Prostate gland (tissue), 2 donors: ENCODE data around the gene PRR12. TPM values are rescaled to one million over a fixed set of nuclear protein-coding genes. Genes with fewer than 3 reads are reported as not detected.

Experiments used
- DNase-seq: peaks from one replicate; pipeline ENCODE4 v3.0.0-alpha.2; 2019; ENCODE audit warnings: low spot score
- H3K27ac ChIP-seq, 2 donors: fragments of 200-600 bp; sonication (generic); 2 replicates each; pipeline ENCODE4 v1.5.1; 2017 to 2019
- H3K27me3 ChIP-seq: fragments of 200-600 bp; sonication (generic); replicated peaks from 2 replicates; pipeline ENCODE4 v1.5.1; 2019; ENCODE audit not compliant: insufficient read depth
- H3K36me3 ChIP-seq, 2 donors: fragments of 200-600 bp; sonication (generic); 1 replicate in 1 of 2; 2 replicates in 1 of 2; pipeline versions ENCODE4 v1.5.1 to v1.8.1; 2017 to 2019
- H3K4me1 ChIP-seq: fragments of 200-600 bp; sonication (generic); replicated peaks from 2 replicates; pipeline ENCODE4 v1.5.1; 2019
- H3K4me3 ChIP-seq, 2 donors: fragments of 200-600 bp; sonication (generic); 2 replicates each; pipeline ENCODE4 v1.5.1; 2017 to 2019
- H3K9me3 ChIP-seq: fragments of 200-600 bp; sonication (generic); 2 replicates; pipeline ENCODE4 v1.5.1; 2017
- CTCF ChIP-seq, 4 experiments: fragments of 200-600 bp in 2 of 4; fragments of 450-650 bp in 2 of 4; sonication (generic) in 2 of 4; IDR thresholded peaks; 1 replicate in 3 of 4; 2 replicates in 1 of 4; pipeline ENCODE4 v1.5.1; 2016 to 2019; ENCODE audit warnings: antibody characterized with exemption in 4 of 4, mild to moderate bottlenecking in 2 of 4, moderate library complexity in 2 of 4
- POLR2A ChIP-seq: fragments of 450-650 bp; IDR thresholded peaks from one replicate; pipeline ENCODE4 v1.6.1; 2016; ENCODE audit warnings: antibody characterized with exemption, mild to moderate bottlenecking
- POLR2AphosphoS5 ChIP-seq: sonication (generic); formaldehyde crosslinking; IDR thresholded peaks from one replicate; pipeline ENCODE4 v1.6.1; 2017; ENCODE audit warnings: antibody characterized with exemption
- WGBS: methylation state at CpG from one replicate; pipeline ENCODE4 v1.1.5; 2018; 5-methylcytosine and 5-hydroxymethylcytosine counted together
- intact Hi-C: fragments of 100-400 bp; cut with DNase I; formaldehyde crosslinking; loops from one replicate; pipeline ENCODE4 v1.14.2; 2022
- total RNA-seq, 2 donors: library from RNA; depleted of rRNA; stranded (reverse); fragments of >200 nt; gene quantifications; one replicate each; pipeline ENCODE4 v1.1.0, GENCODE V29; 2016

Gene PRR12
- total RNA-seq, 2 donors from 2014 or later = 24.0 to 41.9 TPM

GRCh38 chr19:49579947-49580263, 11.1 kb upstream of the PRR12 start:
- Histone ChIP-seq H3K36me3 (no peaks in the 10 kb centered on the region), H3K4me1 (no peaks in the 10 kb centered on the region), H3K9me3 (no peaks in the 10 kb centered on the region), H3K27me3 (no peaks in the 10 kb centered on the region), H3K27ac (peak overlapping the region; percentile 71 to 74), H3K4me3 (peak overlapping the region; percentile 48 to 63)
- intact Hi-C loops = no loop called here
- DNase-seq = no peak
- 1% methylated on average over 8 of the region's 8 CpGs for WGBS
- no peak for TF ChIP-seq POLR2A

- Histone ChIP-seq H3K4me1 (no peaks in the 10 kb centered on the region), H3K36me3 (no peaks in the 10 kb centered on the region), H3K4me3 (peak within 1 kb of the TSS; percentile 48 to 63), H3K27me3 (no peaks in the 10 kb centered on the region), H3K27ac (peak within 1 kb of the TSS; percentile 71 to 74), H3K9me3 (no peaks in the 10 kb centered on the region)
- WGBS = 3% methylated on average over 31 of the region's 31 CpGs
- DNase-seq = peak; percentile 95
- TF ChIP-seq POLR2A (peak; percentile 93), CTCF (IDR thresholded peaks at IDR 0.05) (peak in 2 of 4 experiments; percentile 29 to 43), POLR2AphosphoS5 (peak; percentile 100)
- intact Hi-C loops = no loop called here
Measured at GRCh38 chr19:49580264-49581006, 10.5 kb upstream of the PRR12 start, which contains the start of gene NOSIP. Gene NOSIP, minus strand, starts transcription at chr19:49580556. Its CDS starts 19,865 bp downstream, at chr19:49560691.

- peak; percentile 51 for DNase-seq
- H3K4me1 ChIP-seq = no peaks in the 10 kb centered on the region
- H3K27ac ChIP-seq = peak within 1 kb of the TSS; percentile 71 to 74
- intact Hi-C loops = no loop called here
- WGBS = 19% methylated on average over 15 of the region's 15 CpGs
- no peak for TF ChIP-seq POLR2AphosphoS5
- TF ChIP-seq CTCF (IDR thresholded peaks at IDR 0.05) = no peak
- no peak for TF ChIP-seq POLR2A
- no peaks in the 10 kb centered on the region for H3K9me3 ChIP-seq
- H3K4me3 ChIP-seq = peak within 1 kb of the TSS; percentile 48 to 63
- H3K27me3 ChIP-seq = no peaks in the 10 kb centered on the region
- no peaks in the 10 kb centered on the region for H3K36me3 ChIP-seq
Measured at GRCh38 chr19:49581007-49581508, 9.9 kb upstream of the PRR12 start, which contains the start of gene PRRG2. Gene PRRG2, plus strand, starts transcription at chr19:49581316. Its CDS starts 1,904 bp downstream, at chr19:49583220.

GRCh38 chr19:49583239-49583638, 7.7 kb upstream of the PRR12 start:
- TF ChIP-seq POLR2AphosphoS5 (no peak), CTCF (IDR thresholded peaks at IDR 0.05) (no peak), POLR2A (no peak)
- no peaks in the 10 kb centered on the region for H3K36me3 ChIP-seq
- no peak for DNase-seq
- WGBS = 47% methylated on average over 2 of the region's 2 CpGs
- H3K27ac ChIP-seq = no peak overlapping the region
- no peaks in the 10 kb centered on the region for H3K9me3 ChIP-seq
- no peaks in the 10 kb centered on the region for H3K4me1 ChIP-seq
- H3K4me3 ChIP-seq = no peak overlapping the region
- no peaks in the 10 kb centered on the region for H3K27me3 ChIP-seq
- intact Hi-C loops = no loop called here

- TF ChIP-seq POLR2A = no peak
- no peak for TF ChIP-seq POLR2AphosphoS5
- no peak for TF ChIP-seq CTCF (IDR thresholded peaks at IDR 0.05)
- H3K4me1 ChIP-seq = no peaks in the 10 kb centered on the region
- no peaks in the 10 kb centered on the region for H3K9me3 ChIP-seq
- intact Hi-C loops = no loop called here
- no peak for DNase-seq
- no peaks in the 10 kb centered on the region for H3K36me3 ChIP-seq
- H3K4me3 ChIP-seq = no peak overlapping the region
- no peak overlapping the region for H3K27ac ChIP-seq
- H3K27me3 ChIP-seq = no peaks in the 10 kb centered on the region
- WGBS = 45% methylated on average over 8 of the region's 8 CpGs
Measured at GRCh38 chr19:49585023-49585422, 6.0 kb upstream of the PRR12 start.
